SK-N-SH (cell line): ENCODE measurements around the gene FIGN. TPM values are rescaled to one million over a fixed set of nuclear protein-coding genes. Genes with fewer than 3 reads are reported as not detected.

Experiments
- CTCF ChIA-PET: fragments of 300-600, 350-600 bp; formaldehyde crosslinking; extraction: SDS; loops from one replicate; lab custom pipeline; 2021; lab: Yijun Ruan, JAX
- POLR2A ChIA-PET: fragments of 350-600 bp; sonication (Branson Sonifier 250); formaldehyde crosslinking; extraction: SDS; loops from one replicate; lab custom pipeline; 2020; ENCODE audit warnings: antibody characterized with exemption, inconsistent platforms; lab: Yijun Ruan, JAX
- DNase-seq: peaks from one replicate; pipeline ENCODE4 v3.0.0; 2012
- H2AFZ ChIP-seq: fragments of 200-600 bp; sonication (generic); 2 replicates; pipeline ENCODE4 v1.8.1; 2016; ENCODE audit warnings: antibody characterized with exemption, mild to moderate bottlenecking, low read depth
- H3F3A ChIP-seq: fragments of 200-600 bp; sonication (generic); replicated peaks from 2 replicates; pipeline ENCODE3; 2016; ENCODE audit warnings: antibody characterized with exemption, mild to moderate bottlenecking; ENCODE audit not compliant: insufficient read depth
- H3K27ac ChIP-seq, 2 experiments: fragments of 200-500 bp in 1 of 2; fragments of 200-600 bp in 1 of 2; sonication (Bioruptor generic) in 1 of 2; sonication (generic), shearing (Covaris generic) in 1 of 2; 2 replicates each; pipeline versions ENCODE4 v1.5.1 to v1.6.1; 2014 to 2016; ENCODE audit warnings: low read depth in 2 of 2, inconsistent platforms in 1 of 2, low read length in 1 of 2, mild to moderate bottlenecking in 1 of 2, mixed read lengths in 1 of 2
- H3K27me3 ChIP-seq: fragments of 200-600 bp; sonication (generic), shearing (Covaris generic); 2 replicates; pipeline ENCODE4 v1.6.1; 2016; ENCODE audit warnings: mixed run types; ENCODE audit not compliant: insufficient read depth
- H3K36me3 ChIP-seq, 2 experiments: fragments of 200-500 bp in 1 of 2; fragments of 200-600 bp in 1 of 2; sonication (Bioruptor generic) in 1 of 2; sonication (generic) in 1 of 2; replicated peaks in 1 of 2; 2 replicates each; pipeline versions ENCODE3 to v1.5.1; 2014 to 2016; ENCODE audit warnings: low read length in 1 of 2, mild to moderate bottlenecking in 1 of 2; ENCODE audit not compliant: insufficient read depth in 2 of 2, control insufficient read depth in 1 of 2
- H3K4me1 ChIP-seq, 2 experiments: fragments of 200-500 bp in 1 of 2; fragments of 200-600 bp in 1 of 2; sonication (Bioruptor generic) in 1 of 2; sonication (generic), shearing (Covaris generic) in 1 of 2; 2 replicates each; pipeline versions ENCODE4 v1.5.1 to v1.6.1; 2014 to 2016; ENCODE audit warnings: low read depth in 1 of 2, low read length in 1 of 2, mixed run types in 1 of 2; ENCODE audit not compliant: insufficient read depth in 2 of 2, control insufficient read depth in 1 of 2
- H3K4me2 ChIP-seq: fragments of 200-600 bp; sonication (generic), shearing (Covaris generic); 2 replicates; pipeline ENCODE4 v1.6.1; 2017; ENCODE audit warnings: mixed run types
- H3K4me3 ChIP-seq, 2 experiments: fragments of 200-500 bp in 1 of 2; fragments of 200-600 bp in 1 of 2; sonication (Bioruptor generic) in 1 of 2; sonication (generic), shearing (Covaris generic) in 1 of 2; 2 replicates each; pipeline versions ENCODE4 v1.5.1 to v1.8.1; 2014 to 2016; ENCODE audit warnings: low read depth in 2 of 2, inconsistent platforms in 1 of 2, low read length in 1 of 2, mild to moderate bottlenecking in 1 of 2, mixed read lengths in 1 of 2, moderate library complexity in 1 of 2
- H3K79me2 ChIP-seq: fragments of 200-600 bp; sonication (generic); 2 replicates; pipeline ENCODE4 v1.8.1; 2017; ENCODE audit warnings: mild to moderate bottlenecking; ENCODE audit not compliant: insufficient read depth
- H3K9ac ChIP-seq: fragments of 200-600 bp; sonication (generic); 2 replicates; pipeline ENCODE4 v1.6.1; 2017; ENCODE audit warnings: mixed run types
- H3K9me2 ChIP-seq: fragments of 200-600 bp; sonication (generic); 2 replicates; pipeline ENCODE4 v1.6.1; 2017; ENCODE audit warnings: mixed run types
- H3K9me3 ChIP-seq: fragments of 200-600 bp; sonication (generic); 2 replicates; pipeline ENCODE4 v1.6.1; 2017; ENCODE audit warnings: mixed run types, mild to moderate bottlenecking, moderate library complexity
- H4K20me1 ChIP-seq: fragments of 200-600 bp; sonication (generic); 2 replicates; pipeline ENCODE4 v1.6.1; 2017; ENCODE audit warnings: mild to moderate bottlenecking, mixed run types; ENCODE audit not compliant: insufficient read depth
- CHD2 ChIP-seq: fragments of 150-350 bp; IDR thresholded peaks from 2 replicates; pipeline ENCODE4 v1.6.1; 2018; ENCODE audit warnings: low read length; ENCODE audit not compliant: partially characterized antibody
- ELF1 ChIP-seq: IDR thresholded peaks from 2 replicates; pipeline ENCODE4 v1.4.0; 2012
- FOXM1 ChIP-seq: IDR thresholded peaks from 2 replicates; pipeline ENCODE4 v1.4.0; 2012; ENCODE audit warnings: low read depth, mild to moderate bottlenecking
- IRF3 ChIP-seq: fragments of 150-350 bp; IDR thresholded peaks from 2 replicates; pipeline ENCODE4 v1.6.1; 2016; ENCODE audit warnings: mild to moderate bottlenecking, low read depth, low read length
- NFIC ChIP-seq: IDR thresholded peaks from 2 replicates; pipeline ENCODE4 v1.4.0; 2012; ENCODE audit warnings: borderline replicate concordance
- NRF1 ChIP-seq: IDR thresholded peaks from 2 replicates; pipeline ENCODE4 v1.6.1; 2012; ENCODE audit warnings: low read depth, mild to moderate bottlenecking, low read length
- PBX3 ChIP-seq: IDR thresholded peaks from 2 replicates; pipeline ENCODE4; 2012
- REST ChIP-seq: IDR thresholded peaks from 2 replicates; pipeline ENCODE4 v1.6.1; 2012; ENCODE audit warnings: mild to moderate bottlenecking, low read depth, low read length, moderate library complexity
- RFX5 ChIP-seq: IDR thresholded peaks from 2 replicates; pipeline ENCODE4 v1.6.1; 2012; ENCODE audit warnings: mild to moderate bottlenecking, improper control_type of control experiment, low read length
- TAF1 ChIP-seq: IDR thresholded peaks from 2 replicates; pipeline ENCODE4 v1.6.1; 2012; ENCODE audit warnings: low read depth, mild to moderate bottlenecking, low read length, moderate library complexity, borderline replicate concordance
- YY1 ChIP-seq: IDR thresholded peaks from 2 replicates; pipeline ENCODE4 v1.4.0; 2012; ENCODE audit warnings: low read depth, mild to moderate bottlenecking
- ZBTB33 ChIP-seq: IDR thresholded peaks from 2 replicates; pipeline ENCODE4 v1.4.0; 2012; ENCODE audit warnings: low read depth, borderline replicate concordance
- WGBS: methylation state at CpG from one replicate; pipeline ENCODE4 v1.1.6; 2017; ENCODE audit warnings: low lambda C conversion rate; 5-methylcytosine and 5-hydroxymethylcytosine counted together
- polyA plus RNA-seq, 3 experiments: library from polyadenylated mRNA; depleted of rRNA; stranded (reverse); fragments of >200 nt; gene quantifications; 2 replicates each; pipeline ENCODE4 v1.2.3, GENCODE V29; 2012

FIGN gene
- polyA plus RNA-seq, 1 of the 3 experiments (the other 2 are of a cell fraction) = 0.74 TPM

- 100% methylated on average over 1 of the region's 1 CpG for WGBS
- DNase-seq = no peak
- no peaks in the 10 kb centered on the region for H3K9me2 ChIP-seq
- H3K79me2 ChIP-seq = no peaks in the 10 kb centered on the region
- no peak overlapping the region for H3K4me3 ChIP-seq
- H3K9ac ChIP-seq = no peak overlapping the region
- H3K36me3 ChIP-seq = no peaks in the 10 kb centered on the region
- no peak for TF ChIP-seq YY1
- no peak for TF ChIP-seq ZBTB33
- TF ChIP-seq PBX3 = no peak
- TF ChIP-seq NRF1 = no peak
- TF ChIP-seq IRF3 = no peak
- no peak for TF ChIP-seq ELF1
- TF ChIP-seq RFX5 = no peak
- TF ChIP-seq CHD2 = no peak
- TF ChIP-seq FOXM1 = no peak
- no peak for TF ChIP-seq TAF1
- TF ChIP-seq REST = no peak
- no peak for TF ChIP-seq NFIC
- CTCF ChIA-PET = interaction anchor here (1.2 kb wide), 1 partner anchor 14 kb away, joined by 3 read pairs; no protein-coding TSS in a partner anchor
- no peaks in the 10 kb centered on the region for H3F3A ChIP-seq
- H2AFZ ChIP-seq = no peak overlapping the region
- H3K4me2 ChIP-seq = no peak overlapping the region
- no peaks in the 10 kb centered on the region for H4K20me1 ChIP-seq
- POLR2A ChIA-PET = no interaction called here
- H3K27me3 ChIP-seq = no peaks in the 10 kb centered on the region
- no peaks in the 10 kb centered on the region; a peak in 1 of 4 replicates for H3K4me1 ChIP-seq
- H3K27ac ChIP-seq = no peak overlapping the region
- no peaks in the 10 kb centered on the region for H3K9me3 ChIP-seq
Observed at GRCh38 chr2:163687217-163687616, 48.6 kb downstream of the FIGN start.
